ENCODE results near the gene ARPP21.

ARPP21 gene

GRCh38 chr3:35761311-35761710 lies 122.0 kb downstream of the ARPP21 start:
- no peak for TF ChIP-seq CTCF (IDR thresholded peaks at IDR 0.05; ENCODE audit: low read length, missing control alignments)
- H3K4me3 ChIP-seq (replicated peaks; ENCODE audit: low read depth, low read length): no peak overlapping the region
- no peak for DNase-seq (ENCODE audit: low read depth)

- DNase-seq (ENCODE audit: low read depth): peak; percentile 6
- no peak for TF ChIP-seq CTCF (IDR thresholded peaks at IDR 0.05; ENCODE audit: low read length, missing control alignments)
- H3K4me3 ChIP-seq (replicated peaks; ENCODE audit: low read depth, low read length): no peak overlapping the region
Observed at GRCh38 chr3:35772381-35773015, 133.2 kb downstream of the ARPP21 start.

DNA sequence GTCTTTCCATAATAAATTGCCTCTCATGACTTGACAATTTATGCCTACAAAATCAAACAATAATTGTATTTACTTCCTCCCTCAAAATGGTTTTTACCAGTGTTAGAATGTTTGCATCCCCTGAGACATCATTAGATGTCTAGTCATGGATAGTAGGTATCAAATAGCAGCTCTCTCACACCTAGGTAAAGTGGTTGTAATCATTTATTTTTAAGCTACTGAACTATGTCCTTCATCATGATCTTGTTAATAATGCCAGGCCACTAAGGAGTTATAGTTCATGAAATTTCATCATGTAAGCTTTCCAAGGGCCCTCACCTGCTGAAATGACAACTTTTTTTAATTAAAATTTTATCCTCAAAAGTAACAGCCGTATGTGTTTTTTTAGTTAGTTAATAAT lies 134.1 kb downstream of the ARPP21 start:
- TF ChIP-seq CTCF (IDR thresholded peaks at IDR 0.05; ENCODE audit: low read length, missing control alignments): no peak
- H3K4me3 ChIP-seq (replicated peaks; ENCODE audit: low read depth, low read length): no peak overlapping the region
- DNase-seq (ENCODE audit: low read depth): no peak

DNA sequence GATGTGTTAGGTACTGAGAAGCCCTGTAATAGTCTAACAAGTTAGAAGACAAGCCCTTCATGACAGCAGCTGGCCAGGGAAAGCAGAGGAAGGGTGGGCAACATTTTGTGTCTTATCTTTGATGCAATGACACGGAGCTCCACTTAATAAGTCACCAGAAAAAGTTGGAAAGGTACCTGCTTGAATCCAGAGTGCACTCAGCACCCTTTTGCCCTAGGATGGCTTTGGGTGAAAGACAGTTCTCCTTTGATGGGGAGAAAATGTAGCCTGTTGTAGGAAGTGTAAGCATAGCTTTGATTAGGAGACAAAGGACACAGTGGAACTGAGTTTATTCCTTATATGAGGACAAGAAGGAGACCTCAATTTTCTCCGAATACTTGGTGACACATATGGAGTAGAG lies 137.0 kb downstream of the ARPP21 start:
- no peak for TF ChIP-seq CTCF (IDR thresholded peaks at IDR 0.05; ENCODE audit: low read length, missing control alignments)
- no peak for DNase-seq (ENCODE audit: low read depth)
- H3K4me3 ChIP-seq (replicated peaks; ENCODE audit: low read depth, low read length): no peak overlapping the region

DNA sequence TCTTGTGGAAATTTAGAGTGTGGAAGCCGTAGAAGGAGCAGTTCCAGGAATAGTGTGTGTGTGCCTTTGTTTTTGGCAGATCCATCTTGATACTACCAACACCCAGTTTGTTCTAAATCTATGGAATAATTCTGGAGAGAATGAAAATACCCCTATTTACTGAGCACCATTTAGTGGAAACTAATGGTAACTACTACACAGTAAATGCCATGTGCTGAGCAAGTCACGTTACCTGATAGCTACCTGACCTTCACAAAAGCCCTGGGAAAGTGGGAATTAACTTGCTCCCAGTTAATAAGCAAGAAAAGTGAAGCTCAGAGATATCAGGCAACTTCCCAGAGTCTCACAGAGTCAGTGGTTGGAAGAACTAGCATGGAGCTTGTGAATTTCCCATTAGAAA lies 137.7 kb downstream of the ARPP21 start:
- H3K4me3 ChIP-seq (replicated peaks; ENCODE audit: low read depth, low read length): no peak overlapping the region
- DNase-seq (ENCODE audit: low read depth): no peak
- no peak for TF ChIP-seq CTCF (IDR thresholded peaks at IDR 0.05; ENCODE audit: low read length, missing control alignments)

DNA sequence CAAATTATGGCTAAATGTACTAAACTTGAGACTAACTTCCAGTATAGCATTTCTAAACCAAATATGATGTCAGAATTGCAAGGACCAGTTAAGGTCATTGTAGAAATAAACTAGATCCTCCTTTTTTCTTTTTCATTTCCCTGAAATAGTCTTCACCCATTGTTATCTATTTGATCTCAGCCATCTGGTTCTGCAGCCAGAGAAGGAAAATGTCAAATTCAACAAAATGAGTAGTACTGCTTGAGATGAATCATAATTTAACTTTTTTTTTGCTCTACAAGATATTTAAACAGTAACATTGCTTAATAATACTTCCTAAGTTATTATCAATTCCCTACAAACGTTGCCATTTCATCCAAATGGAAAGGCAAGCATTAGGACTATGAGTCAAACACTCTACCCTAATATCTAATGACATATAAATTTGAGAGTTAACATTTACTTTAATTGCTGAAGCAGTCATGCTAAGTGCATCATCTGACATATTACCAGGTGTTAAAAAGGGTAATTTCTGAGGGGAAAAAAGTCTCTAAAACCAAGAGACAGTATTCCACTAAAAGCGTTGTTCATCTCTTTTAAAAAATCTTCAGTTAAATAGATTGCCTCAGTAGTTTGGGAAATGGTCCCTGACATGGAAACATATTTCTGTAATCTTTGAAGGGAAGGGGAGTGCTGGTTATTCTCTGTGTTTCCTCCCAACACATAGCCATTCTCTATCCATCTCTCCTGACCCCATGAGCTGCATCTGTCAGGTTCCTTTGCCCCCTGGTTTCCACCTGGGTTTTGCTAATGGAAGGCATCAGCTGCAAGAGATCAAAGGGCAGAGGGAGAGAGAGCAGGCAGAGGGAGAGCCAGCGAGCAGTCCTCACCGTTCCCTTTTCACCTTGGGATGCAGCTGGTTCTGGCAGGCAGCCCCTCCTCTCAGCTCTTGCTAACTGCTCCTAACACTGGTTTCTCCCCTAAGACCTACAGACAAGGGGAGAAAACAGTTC lies 138.5 kb downstream of the ARPP21 start:
- no peak overlapping the region for H3K4me3 ChIP-seq (replicated peaks; ENCODE audit: low read depth, low read length)
- peak; percentile 39 for DNase-seq (ENCODE audit: low read depth)
- no peak for TF ChIP-seq CTCF (IDR thresholded peaks at IDR 0.05; ENCODE audit: low read length, missing control alignments)
